GM12865 (cell line): ENCODE results near the gene BLNK.

Source experiments
- DNase-seq: peaks from one replicate; pipeline ENCODE4 v3.0.0; 2010; ENCODE audit warnings: low read depth
- H3K4me3 ChIP-seq: 2 replicates; pipeline ENCODE4 v1.5.1; 2011; ENCODE audit warnings: mild to moderate bottlenecking, low read depth, low read length, control low read depth
- TF ChIP-seq, protein P1 (sequence below): IDR thresholded peaks from 2 replicates; pipeline ENCODE4 v1.5.1; 2011; ENCODE audit warnings: low read length, control low read depth, low read depth, inconsistent platforms; ENCODE audit not compliant: insufficient read depth; ENCODE audit errors: missing control alignments

BLNK gene

DNA sequence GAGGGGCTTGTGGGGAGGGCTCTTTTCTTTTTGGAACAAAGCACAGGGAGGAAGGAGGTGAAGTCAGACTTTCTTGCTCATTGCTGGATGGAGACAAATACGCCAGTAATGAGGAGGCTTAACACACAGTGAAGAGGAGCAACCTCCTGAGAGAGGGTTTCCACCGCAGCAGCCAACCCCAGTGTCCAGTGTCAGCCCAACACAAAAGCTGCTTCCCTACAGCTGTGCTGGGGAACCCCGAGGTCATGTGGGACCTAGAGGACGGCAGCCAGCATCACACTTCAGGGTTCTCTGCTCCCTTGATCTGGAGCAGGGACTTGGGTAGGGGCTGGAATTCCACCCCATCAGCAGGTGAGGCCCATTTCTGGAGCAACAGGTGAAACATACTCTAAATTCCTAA, 7.7 kb downstream of the BLNK start:
- no peak overlapping the region for H3K4me3 ChIP-seq
- TF ChIP-seq, protein P1, sequence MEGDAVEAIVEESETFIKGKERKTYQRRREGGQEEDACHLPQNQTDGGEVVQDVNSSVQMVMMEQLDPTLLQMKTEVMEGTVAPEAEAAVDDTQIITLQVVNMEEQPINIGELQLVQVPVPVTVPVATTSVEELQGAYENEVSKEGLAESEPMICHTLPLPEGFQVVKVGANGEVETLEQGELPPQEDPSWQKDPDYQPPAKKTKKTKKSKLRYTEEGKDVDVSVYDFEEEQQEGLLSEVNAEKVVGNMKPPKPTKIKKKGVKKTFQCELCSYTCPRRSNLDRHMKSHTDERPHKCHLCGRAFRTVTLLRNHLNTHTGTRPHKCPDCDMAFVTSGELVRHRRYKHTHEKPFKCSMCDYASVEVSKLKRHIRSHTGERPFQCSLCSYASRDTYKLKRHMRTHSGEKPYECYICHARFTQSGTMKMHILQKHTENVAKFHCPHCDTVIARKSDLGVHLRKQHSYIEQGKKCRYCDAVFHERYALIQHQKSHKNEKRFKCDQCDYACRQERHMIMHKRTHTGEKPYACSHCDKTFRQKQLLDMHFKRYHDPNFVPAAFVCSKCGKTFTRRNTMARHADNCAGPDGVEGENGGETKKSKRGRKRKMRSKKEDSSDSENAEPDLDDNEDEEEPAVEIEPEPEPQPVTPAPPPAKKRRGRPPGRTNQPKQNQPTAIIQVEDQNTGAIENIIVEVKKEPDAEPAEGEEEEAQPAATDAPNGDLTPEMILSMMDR = no peak
- DNase-seq = no peak

DNA sequence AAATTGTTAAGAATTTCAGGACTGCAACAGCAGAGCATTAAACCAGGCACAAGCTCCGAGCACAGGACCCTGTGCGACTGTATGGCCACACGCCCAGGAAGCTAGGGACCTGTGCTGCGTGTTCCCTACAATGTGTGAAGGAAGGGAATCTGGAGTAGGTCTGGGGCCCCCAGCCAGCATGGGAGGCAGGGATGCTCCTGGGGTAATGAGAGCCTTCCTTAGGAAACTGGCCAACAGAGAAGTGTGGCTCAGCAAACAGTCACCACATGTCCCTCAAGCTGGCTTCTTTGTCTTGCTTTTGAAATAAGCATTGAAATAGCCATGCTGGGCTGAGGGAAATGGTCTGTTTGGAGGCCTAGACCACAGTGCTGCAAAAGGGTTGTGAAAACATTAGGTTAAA, 8.2 kb downstream of the BLNK start:
- TF ChIP-seq, protein P1 = no peak
- no peak for DNase-seq
- H3K4me3 ChIP-seq = no peak overlapping the region

DNA sequence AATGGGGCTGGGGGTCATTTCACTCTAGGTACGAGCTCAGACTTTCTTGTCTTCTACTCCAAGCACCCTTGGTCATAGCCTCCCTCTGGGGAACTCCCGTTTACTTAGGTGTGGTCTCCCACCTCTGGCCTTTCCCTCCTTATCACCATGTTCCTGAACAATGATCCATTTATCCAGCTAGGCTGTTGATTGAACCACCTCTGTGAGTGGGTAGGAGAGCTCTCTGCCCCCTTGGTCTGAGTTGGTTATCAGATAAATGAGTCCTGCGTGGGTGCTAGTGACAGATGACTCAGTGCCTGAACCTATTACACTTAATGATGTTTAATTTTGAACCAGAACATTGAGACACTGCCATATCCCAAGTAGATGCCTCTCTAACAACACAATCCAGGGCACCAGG, 9.4 kb downstream of the BLNK start:
- H3K4me3 ChIP-seq = no peak overlapping the region
- TF ChIP-seq, protein P1 = no peak
- DNase-seq = no peak

DNA sequence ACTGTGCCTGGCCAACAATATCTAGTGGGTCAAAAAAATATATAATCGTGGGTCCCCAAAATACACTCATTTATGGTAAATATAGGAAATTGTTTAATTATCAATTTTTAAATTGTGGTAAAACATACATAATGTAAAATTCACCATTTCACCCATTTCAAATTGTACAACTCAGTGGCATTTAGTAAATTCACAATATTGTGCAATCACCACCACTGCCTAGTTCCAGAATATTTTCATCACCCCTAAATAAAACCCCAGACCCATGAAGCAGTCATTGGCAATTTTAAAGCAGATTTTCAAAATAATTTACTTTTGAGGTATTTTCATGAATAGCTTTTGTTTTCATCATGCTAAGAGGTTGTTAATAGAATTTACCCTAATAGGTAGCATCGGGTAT, 10.2 kb downstream of the BLNK start:
- H3K4me3 ChIP-seq = no peak overlapping the region
- DNase-seq = no peak
- TF ChIP-seq, protein P1 = no peak

DNA sequence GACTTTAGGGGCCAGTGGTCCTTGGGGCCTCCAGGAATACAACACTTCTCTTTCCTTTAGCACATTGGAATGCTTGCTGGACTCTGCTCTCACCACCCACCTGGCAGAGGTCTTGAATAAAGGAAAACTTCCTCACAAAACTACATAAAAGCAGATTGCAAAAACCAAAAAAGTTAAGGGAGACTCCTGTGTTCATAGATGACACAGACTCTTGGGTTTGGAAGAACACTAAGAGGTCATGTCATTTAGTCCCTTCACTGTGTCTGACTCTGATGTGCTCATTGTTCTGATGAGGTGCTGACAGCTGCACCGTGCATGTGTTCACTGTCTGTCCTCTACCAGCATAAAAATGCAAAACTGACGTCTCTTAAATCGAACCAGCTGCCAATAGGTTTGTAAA, 11.4 kb downstream of the BLNK start:
- DNase-seq = no peak
- TF ChIP-seq, protein P1 = no peak
- no peak overlapping the region for H3K4me3 ChIP-seq

DNA sequence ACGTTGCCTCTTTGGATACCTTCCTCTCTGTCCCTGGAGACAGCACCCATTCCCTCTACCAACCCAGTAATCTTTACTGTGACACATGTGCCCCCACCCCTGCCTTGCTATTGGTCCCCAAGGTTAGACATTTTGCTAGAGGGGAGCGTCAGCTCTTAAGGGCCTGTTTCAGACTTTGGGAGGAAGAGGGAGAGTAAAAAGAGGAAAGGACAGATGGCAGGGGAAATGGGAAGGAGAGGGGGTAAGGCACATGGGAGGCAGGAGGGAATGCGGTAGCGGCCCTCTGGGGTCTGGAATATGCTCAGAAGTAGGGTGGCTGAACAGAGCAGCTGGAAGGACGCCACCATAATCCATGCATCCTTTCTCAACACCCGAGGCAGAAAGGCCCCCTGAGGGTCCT, 12.2 kb downstream of the BLNK start:
- no peak for DNase-seq
- TF ChIP-seq, protein P1 = no peak
- no peak overlapping the region for H3K4me3 ChIP-seq

DNA sequence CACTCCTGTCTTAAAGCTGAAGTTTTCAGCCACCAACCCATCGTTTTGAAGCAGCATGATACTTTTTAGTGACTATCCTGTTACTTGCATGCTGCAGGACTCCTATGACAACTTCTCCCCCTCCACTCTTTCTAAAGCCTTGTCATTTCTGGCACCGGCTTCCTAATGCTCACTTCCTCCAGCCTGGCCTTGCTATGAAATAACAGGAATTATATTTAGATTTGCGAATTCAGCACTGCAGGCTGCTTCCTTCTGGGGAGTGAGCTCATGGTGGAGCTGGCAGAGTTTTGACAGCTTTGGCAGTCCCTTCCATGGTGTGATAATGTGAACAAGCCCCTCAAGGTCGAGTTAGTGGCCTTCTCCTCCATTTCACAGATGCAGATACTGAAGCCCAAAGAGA, 13.4 kb downstream of the BLNK start:
- H3K4me3 ChIP-seq = no peak overlapping the region
- DNase-seq = peak; percentile 33

More for the DNA sequence above, 13.4 kb downstream of the BLNK start:
- TF ChIP-seq, protein P1 = no peak
